A673 (cell line): ENCODE measurements around the gene UBTD1. TPM values are rescaled to one million over a fixed set of nuclear protein-coding genes. Genes with fewer than 3 reads are reported as not detected.

ENCODE experiments used
- BruUV-seq: library from RNA; stranded (reverse); fragments of 400-500 nt; replicated peaks from 2 replicates; lab custom pipeline; 2021; lab: Mats Ljungman, UMichigan
- CTCF ChIA-PET: fragments of 300-600 bp; sonication (Branson Sonifier 250); formaldehyde crosslinking; loops from one replicate; lab custom pipeline; 2022; ENCODE audit warnings: antibody characterized with exemption; lab: Charles Lee
- POLR2A ChIA-PET: fragments of 300-600 bp; sonication (Branson Sonifier 250); formaldehyde crosslinking; loops from one replicate; lab custom pipeline; 2022; ENCODE audit warnings: antibody characterized with exemption; ENCODE audit not compliant: low non-redundant PET; lab: Charles Lee
- DNase-seq: peaks from one replicate; pipeline ENCODE4 v3.0.0-alpha.2; 2015; ENCODE audit warnings: low spot score
- H3K27ac ChIP-seq: fragments of 200-600 bp; sonication (generic); 2 replicates; pipeline ENCODE4 v1.5.1; 2016; ENCODE audit warnings: mixed run types, low read depth, mild to moderate bottlenecking, mixed read lengths, antibody characterized with exemption, low read length; ENCODE audit not compliant: poor library complexity, severe bottlenecking
- H3K27me3 ChIP-seq: fragments of 200-600 bp; sonication (generic); replicated peaks from 2 replicates; pipeline ENCODE4 v1.6.1; 2017; ENCODE audit warnings: mixed run types, low read depth, mild to moderate bottlenecking, mixed read lengths, antibody characterized with exemption, low read length; ENCODE audit not compliant: insufficient read depth, poor library complexity
- H3K36me3 ChIP-seq: fragments of 200-600 bp; sonication (generic); 2 replicates; pipeline ENCODE4 v1.6.1; 2016; ENCODE audit warnings: mixed run types, mild to moderate bottlenecking, mixed read lengths, antibody characterized with exemption, low read length; ENCODE audit not compliant: insufficient read depth, poor library complexity, severe bottlenecking
- H3K4me1 ChIP-seq: fragments of 200-600 bp; sonication (generic); 2 replicates; pipeline ENCODE4 v1.6.1; 2017; ENCODE audit warnings: mixed run types, mild to moderate bottlenecking, mixed read lengths, antibody characterized with exemption, low read length; ENCODE audit not compliant: insufficient read depth, poor library complexity, severe bottlenecking
- H3K4me3 ChIP-seq: fragments of 200-600 bp; sonication (generic); 2 replicates; pipeline ENCODE4 v1.5.1; 2016; ENCODE audit warnings: low read depth, mixed run types, mild to moderate bottlenecking, mixed read lengths, low read length; ENCODE audit not compliant: poor library complexity, severe bottlenecking
- H3K9me3 ChIP-seq: fragments of 200-600 bp; sonication (generic); 2 replicates; pipeline ENCODE4 v1.6.1; 2016; ENCODE audit warnings: mixed run types, low read depth, mild to moderate bottlenecking, mixed read lengths, antibody characterized with exemption, low read length; ENCODE audit not compliant: poor library complexity, severe bottlenecking
- CTCF ChIP-seq: fragments of 300-800, 200-600 bp; sonication (generic); conservative IDR thresholded peaks from 2 replicates; pipeline ENCODE4 v1.5.1; 2017; ENCODE audit warnings: low read depth, mild to moderate bottlenecking, antibody characterized with exemption, low read length, moderate library complexity, mixed read lengths
- EZH2 ChIP-seq: fragments of 200-600 bp; sonication (generic); IDR thresholded peaks from 2 replicates; pipeline ENCODE4 v1.6.1; 2017; ENCODE audit warnings: borderline replicate concordance, low read depth, mild to moderate bottlenecking, mixed read lengths, antibody characterized with exemption, low read length; ENCODE audit not compliant: poor library complexity, severe bottlenecking
- intact Hi-C: fragments of 100-400 bp; cut with micrococcal nuclease; formaldehyde crosslinking; loops from one replicate; pipeline ENCODE4 v1.10.0; 2022; ENCODE audit not compliant: unreplicated experiment
- total RNA-seq: library from RNA; stranded (reverse); gene quantifications from 2 replicates; pipeline ENCODE4 v1.2.3, GENCODE V29; 2021

The UBTD1 gene
- total RNA-seq, 1 experiment from 2014 or later: 3.1 TPM

- Histone ChIP-seq H3K27me3 (no peaks in the 10 kb centered on the region), H3K36me3 (no peaks in the 10 kb centered on the region), H3K27ac (no peak overlapping the region), H3K4me3 (no peak overlapping the region), H3K9me3 (no peaks in the 10 kb centered on the region), H3K4me1 (no peaks in the 10 kb centered on the region)
- DNase-seq: no peak
- intact Hi-C loops: no loop called here
- ChIA-PET POLR2A (no interaction called here), CTCF (no interaction called here)
- BruUV-seq: no TSS peak
- TF ChIP-seq EZH2: no peak
- no peak for TF ChIP-seq CTCF
Measured at GRCh38 chr10:97510686-97511085, 12.0 kb downstream of the UBTD1 start.

GRCh38 chr10:97511711-97512440, 13.2 kb downstream of the UBTD1 start:
- no peak for TF ChIP-seq EZH2
- no peak for TF ChIP-seq CTCF

GRCh38 chr10:97512993-97513392, 14.3 kb downstream of the UBTD1 start:
- Histone ChIP-seq H3K4me3 (no peak overlapping the region), H3K9me3 (no peaks in the 10 kb centered on the region), H3K27me3 (no peaks in the 10 kb centered on the region), H3K36me3 (no peaks in the 10 kb centered on the region), H3K27ac (no peak overlapping the region), H3K4me1 (no peaks in the 10 kb centered on the region)
- no peak for DNase-seq
- ChIA-PET CTCF (no interaction called here), POLR2A (no interaction called here)
- TF ChIP-seq EZH2 (no peak), CTCF (no peak)
- BruUV-seq: no TSS peak
- intact Hi-C loops: no loop called here

More at GRCh38 chr10:97511711-97512440, 13.2 kb downstream of the UBTD1 start:
- DNase-seq: no peak
- ChIA-PET CTCF (no interaction called here), POLR2A (no interaction called here)
- BruUV-seq: no TSS peak
- no peaks in the 10 kb centered on the region for H3K27me3 ChIP-seq
- no peaks in the 10 kb centered on the region for H3K4me1 ChIP-seq
- H3K27ac ChIP-seq: no peak overlapping the region
- H3K4me3 ChIP-seq: no peak overlapping the region
- H3K36me3 ChIP-seq: no peaks in the 10 kb centered on the region
- intact Hi-C loops: no loop called here
- H3K9me3 ChIP-seq: no peaks in the 10 kb centered on the region
